NCI-H2029 (cell line): ENCODE results near the gene C10orf105.

Source experiments
- DNase-seq: peaks from one replicate; lab custom pipeline; 2025; lab: John Stamatoyannopoulos, UW

Gene C10orf105

DNA sequence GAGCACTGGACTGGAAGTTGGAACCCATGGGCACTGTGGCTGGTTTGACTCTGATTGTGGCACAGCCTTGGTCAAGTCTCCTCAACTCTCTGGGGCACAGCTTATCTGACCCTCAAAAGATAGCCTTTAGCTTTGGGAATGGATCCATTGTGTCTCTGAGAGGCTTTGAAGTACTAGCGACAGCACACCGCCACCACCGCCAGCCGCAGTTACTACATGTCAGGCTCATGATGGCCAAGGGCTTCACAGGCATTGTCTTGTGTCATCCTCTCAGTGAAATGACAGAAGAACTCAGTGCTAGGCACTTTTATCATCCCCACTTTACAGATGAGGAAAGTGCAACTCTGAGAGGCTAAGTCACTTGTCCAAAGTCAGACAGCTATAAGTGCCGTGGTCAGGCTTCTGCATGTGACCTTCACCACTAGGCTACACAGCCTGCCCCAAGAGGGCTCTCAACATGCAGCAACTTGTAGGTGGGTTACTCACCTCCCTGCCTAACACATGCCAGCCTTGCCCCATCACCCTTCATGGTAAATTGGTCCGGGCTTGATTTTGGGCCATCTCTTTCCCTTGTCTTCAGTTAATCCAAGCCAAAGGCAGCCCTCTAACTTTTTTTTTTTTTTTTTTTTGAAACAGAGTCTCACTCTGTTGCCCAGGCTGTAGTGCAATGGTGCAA, 44.1 kb downstream of the C10orf105 start:
- no peak for DNase-seq

DNA sequence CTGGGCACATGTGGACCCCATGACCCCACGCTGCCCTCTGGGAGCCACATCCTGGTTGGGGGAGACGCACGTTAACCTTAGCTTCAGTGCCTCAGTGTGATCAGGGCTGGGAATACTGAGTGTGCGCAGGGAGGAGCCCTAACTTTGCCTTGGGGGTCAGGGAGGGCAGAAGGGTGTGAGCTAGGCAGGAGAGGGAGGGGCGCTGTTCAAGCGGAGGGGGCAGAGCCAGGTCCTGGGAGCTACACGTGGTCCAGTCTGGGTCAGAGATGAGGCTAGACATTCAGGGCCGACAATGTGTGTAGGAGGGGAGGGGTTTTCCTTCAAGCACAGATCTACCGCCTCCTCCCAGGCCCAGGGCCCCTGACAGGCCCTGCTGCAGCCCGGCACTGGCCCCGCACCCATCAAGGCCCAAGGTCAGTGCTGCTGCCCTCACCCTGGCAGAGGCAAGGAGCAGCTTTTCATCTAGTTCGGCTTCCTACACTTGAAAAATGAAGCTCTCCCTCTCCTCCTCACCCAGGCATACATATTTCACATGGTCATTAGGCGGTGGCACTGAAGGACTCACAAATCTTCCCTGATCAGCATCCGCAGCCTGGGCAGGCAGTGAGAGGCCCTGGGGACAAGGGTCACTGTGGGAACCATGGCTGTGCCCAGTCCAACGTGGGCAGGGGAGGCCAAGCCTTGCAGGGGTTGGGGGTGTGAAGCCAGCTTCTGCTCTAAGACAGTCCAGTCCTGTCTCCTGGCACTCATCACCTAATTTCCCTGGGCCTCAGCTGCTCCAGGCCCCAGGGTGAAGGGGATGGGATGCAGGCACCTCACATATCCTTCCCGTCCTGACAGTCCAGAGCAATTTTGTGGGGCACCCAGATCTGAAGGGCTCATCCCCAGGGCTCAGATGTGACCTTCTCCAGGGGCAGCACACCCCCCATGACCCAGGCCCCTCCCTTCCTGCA, 47.3 kb downstream of the C10orf105 start:
- DNase-seq, result no peak

DNA sequence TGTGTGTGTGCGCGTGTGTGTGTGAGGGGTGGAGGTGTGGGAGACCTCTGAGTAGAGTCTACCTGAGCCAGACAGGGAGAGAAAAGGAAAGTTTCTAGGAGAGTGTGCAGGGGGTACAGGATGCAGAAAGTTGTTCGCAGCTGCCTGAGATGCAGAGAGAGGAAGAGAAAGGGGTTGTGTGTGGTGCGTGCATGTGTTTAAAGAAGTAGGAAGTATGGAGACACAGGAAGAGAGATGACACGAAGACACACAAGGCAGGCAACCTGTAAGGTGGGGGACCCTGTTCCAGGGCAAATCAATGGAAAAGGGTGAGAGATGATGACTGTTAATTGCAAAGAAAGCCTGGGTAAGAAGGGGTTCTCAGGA, 52.2 kb downstream of the C10orf105 start:
- no peak for DNase-seq

DNA sequence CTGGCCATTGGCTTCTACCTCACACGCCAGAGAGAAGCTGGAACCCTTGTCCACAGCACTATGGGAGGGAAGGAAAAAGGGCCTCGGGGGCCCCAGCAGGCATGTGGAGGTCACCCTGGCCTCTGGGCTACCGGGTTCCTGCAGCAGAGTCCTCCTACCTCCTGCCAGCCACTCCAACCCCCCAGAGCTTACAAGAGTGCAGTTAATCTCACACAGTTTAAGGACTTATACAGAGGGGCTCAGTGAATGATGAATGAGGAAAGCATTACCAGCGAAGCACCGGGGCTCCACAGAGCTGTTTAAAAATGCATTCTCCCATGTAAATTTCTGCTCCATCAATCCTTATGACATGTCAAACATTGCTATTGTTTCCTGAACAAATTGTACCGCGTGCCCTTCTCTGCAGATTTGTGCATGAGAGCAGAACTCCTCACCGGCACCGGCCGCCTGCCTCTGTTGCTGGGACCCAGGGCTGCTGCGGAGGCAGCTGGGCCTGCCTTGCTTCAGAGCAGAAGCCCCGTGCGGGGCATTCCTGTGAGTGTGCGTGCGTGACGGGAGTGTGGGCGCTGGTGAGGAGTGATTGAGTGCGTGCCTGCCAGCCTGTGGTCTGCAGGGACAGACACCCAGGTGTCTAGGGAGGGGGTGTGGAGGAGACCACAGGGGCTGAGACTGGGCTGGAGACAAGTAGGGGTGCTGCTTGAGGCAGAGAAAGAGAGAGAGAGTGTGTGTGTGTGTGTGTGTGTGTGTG, 52.8 kb downstream of the C10orf105 start:
- DNase-seq, result no peak

DNA sequence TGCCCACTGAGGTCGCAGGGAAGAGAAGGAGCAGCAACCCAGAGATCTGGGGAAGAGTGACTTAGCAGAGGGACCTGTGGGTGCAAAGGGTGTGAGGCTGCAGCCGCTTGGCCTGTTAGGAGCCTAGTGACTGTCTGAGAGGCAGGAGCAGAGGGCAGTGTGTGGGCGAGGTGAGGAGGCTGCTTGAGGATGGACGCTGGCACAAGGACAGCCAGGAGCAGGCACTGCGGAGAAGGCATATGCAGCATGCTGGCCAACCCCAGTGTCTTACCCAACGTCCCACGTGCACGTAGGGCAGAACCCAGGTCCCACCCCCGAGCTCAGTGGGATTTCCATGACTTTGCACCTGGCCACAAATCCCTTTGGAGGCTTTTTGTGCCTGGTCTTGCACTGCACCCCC, 54.1 kb downstream of the C10orf105 start:
- DNase-seq, result no peak

DNA sequence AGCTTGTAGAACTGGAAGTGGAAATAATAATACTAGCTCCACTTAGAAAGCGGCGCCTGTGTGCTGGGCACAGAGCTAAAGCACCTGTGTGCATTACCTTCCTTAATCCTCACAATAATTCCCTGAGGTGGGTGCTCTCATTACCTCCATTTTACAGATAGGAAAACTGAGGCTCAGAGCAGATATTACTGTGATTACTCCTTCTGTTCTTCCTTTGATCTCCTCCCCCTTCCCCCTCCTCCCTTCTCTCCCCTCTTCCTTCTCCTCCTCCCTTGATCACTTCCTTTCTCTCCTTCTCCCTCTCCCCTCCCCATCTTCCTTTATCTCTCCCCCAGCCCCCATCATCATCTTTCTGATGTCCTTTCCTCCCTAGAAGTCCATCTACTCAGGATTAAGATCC, 55.0 kb downstream of the C10orf105 start:
- no peak for DNase-seq

DNA sequence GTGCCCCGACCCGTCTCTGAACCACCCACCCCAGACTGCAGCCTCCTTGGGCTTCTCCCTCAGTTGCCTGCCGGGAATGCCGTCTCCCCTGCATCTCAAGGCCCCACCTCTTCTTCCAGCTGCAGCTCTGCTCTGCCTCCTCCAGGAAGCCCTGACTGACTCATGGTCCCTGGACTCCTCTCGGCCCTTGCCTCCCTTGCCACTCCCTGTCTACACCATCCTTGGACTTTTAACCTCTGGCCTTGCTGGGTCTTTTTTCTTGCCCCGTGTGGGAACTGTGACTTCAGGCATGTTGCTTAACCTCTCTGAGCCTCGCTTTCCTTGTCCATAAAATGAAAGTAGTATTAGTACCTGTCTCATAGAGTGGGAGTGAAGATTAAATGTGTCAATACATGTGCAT, 56.3 kb downstream of the C10orf105 start:
- DNase-seq, result no peak

DNA sequence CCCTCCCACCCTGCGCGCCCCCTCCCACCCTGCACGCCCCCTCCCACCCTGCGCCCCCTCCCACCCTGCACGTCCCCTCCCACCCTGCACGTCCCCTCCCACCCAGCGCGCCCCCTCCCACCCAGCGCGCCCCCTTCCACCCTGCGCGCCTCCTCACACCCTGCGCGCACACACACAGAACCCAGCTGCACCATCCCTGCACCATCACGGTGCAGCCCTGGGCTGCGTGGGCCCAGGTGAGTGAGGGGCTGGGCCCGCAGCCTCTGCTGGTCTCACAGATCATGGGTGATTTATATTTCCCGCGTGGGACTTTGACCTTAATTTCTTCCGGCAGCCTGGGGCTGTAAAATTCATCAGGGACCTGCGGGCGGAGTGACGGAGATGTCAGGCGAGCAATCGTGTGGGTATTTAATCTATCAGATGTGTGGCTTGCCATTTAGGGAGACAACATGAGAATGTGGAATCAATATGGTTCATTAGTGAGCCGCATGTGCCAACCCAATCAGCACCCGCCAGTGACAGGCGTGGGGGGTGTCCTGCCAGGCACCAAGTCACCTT, 57.7 kb downstream of the C10orf105 start:
- DNase-seq, result no peak
